ENCODE data around the gene CYSTM1.
A peak's percentile ranks its signal among the peaks of the same experiment; 100 is the strongest.
"Not testable (repeated sequence)": the region's sequence is repeated elsewhere in the genome, so short reads cannot be mapped to it uniquely, and the experiment has no call there.

Gene CYSTM1

DNA sequence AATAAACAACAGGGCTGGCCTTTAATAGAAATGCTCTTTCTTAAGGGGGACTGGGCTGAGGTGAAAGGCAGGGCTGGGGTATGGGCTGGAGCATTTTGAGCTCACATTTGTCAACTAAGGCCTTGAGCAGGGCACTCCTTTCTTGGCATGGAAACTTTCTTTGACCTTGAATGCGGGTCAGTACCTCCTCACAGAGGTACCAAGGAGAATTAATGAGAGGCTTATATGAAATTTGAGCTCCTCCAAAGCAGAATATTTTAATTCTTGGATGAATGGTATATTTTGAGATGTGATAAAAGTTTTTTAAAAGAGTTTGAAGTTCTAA lies 3.1 kb downstream of the CYSTM1 start:
- no peak for DNase-seq (ENCODE audit: low spot score)

DNA sequence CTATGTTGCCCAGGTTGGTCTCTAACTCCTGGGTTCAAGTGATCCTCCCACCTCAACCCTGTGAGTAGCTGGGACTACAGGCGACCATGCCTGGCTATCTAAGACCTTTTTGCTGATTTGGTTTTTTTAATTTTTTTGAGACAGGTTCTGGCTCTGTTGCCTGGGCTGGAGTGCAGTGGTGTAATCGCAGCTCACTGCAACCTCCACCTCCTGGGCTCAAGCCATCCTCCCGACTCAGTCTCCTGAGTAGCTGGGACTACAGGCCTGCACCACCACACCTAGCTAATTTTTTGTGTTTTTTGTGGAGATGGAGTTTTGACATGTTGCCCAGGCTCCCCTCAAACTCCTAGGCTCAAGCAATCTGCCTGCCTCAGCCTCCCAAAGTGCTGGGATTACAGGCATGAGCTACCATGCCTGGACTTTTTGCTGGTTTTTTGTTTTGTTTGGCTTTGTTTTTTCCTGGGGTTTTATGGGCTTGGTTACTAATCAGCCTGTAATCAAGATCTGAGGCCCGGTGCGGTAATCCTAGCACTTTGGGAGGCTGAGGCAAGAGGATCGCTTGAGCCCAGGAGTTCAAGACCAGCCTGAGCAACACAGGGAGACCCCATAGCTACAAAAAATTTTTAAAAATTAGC lies 3.6 kb downstream of the CYSTM1 start:
- no peak for DNase-seq (ENCODE audit: low spot score)

DNA sequence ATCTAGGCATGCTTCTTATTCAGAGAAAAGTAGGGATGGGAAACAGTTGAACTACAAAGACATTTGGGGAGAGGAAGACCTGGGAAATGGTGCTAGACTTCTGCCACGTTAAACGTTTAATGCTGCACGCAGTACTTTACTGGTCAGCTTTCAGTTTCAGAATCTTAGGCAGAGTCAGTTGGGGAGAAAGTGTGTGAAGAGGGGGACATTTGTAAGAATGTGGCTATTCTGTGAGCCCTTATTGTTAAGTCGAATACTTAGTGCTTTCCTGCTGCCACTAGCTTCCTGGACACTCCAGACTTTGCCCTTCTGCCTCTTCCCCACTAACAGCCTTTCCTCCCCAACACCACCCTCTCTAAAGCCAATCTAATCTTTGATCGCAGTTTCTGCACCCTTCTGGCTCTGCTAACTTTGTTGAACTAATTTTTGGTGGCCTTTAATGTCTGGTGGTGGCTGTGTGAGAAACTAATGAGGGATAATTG lies 6.1 kb downstream of the CYSTM1 start:
- DNase-seq (ENCODE audit: low spot score): no peak

DNA sequence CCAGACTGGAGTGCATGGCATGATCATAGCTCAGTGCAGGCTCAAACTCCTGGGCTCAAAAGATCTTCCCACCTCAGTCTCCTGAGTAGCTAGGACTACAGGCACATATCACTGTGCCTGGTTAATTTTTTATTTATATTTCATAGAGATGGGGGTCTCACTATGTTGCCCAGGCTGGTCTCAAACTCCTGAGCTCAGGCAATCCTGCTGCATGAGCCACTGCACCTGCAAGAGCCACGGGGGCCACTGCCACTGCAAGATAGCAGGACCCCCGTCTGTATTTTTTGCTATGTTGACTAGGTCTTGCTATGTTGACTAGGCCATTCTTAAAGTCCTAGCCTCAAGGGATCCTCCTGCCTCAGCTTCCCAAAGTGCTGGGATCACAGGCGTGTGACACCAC lies 6.5 kb downstream of the CYSTM1 start:
- no peak for DNase-seq (ENCODE audit: low spot score)

DNA sequence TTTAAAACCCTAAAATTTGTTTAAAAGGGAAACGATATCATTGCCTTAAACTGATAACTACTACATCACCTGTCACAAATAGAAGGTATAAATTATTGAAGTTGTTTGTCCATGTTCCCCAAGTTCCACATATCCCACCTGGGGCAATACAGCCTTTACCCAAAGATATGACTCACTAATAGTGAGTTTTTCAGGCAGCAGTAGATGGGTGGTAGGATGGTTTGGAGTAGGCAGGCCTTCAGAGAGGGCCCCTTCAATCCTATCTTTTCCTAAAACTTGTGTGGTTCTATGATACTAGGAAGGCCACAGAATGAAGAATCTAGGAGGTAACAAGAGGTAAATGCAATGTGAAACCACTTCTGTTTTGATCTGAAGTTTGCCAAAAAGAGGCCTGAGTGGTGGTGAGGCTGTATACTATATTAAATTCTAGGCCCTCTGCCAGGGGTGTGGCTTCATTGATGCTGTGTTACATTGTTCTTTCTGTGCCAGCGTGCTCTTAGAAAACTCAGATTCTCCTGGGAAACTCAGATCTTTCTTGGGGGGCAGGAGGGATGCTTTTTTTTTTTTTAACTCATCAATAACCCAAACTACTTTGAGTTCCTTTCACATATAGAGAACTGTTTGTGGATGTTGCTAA lies 7.2 kb downstream of the CYSTM1 start:
- DNase-seq (ENCODE audit: low spot score): peak; percentile 48

DNA sequence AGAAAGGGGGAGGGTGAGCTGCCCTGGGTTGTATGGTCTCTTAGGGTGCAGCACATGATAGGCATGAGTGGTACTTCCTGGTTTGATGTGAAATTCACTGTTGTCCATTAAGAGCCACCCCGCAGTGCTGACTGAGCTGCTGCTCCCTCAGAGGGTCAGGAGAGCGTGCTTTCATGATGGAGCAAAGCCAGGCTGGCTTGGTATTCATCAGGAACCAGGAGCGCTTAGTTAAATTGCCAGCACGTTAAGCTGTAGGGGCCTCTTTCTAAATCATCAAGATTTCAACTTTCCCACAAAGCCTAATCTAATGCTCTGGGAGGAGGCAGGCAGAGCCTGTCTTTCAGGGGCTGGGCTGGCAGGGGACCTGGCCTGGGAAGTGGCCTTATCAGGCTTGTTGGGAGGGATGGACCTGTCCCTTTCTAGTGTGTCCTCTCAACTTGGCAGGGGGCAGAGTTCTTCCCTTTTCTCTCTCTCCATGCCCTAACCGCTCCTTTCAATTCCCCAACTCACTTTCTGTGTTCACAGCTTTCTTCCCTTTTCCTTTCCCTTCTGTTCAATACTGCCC lies 7.9 kb downstream of the CYSTM1 start:
- DNase-seq (ENCODE audit: low spot score): peak; percentile 40

DNA sequence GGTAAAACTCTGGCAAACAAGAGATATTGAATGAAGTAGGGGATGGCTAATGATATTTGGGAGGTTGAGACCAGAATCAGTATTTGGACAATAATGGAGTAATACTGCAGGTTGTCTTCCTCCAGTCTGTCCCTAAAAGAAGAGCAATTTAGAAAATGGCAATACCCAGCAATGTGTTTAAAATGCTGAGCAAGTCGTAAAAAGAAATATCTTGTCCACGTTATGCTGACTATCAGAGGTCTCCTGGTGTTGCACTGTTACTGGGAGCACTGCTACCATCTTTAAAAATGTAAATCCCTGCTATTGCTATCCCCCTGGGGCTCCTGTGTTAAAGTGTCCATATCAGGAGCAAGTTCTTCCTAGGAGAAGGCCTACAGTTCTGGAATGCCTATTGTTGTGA lies 10.4 kb downstream of the CYSTM1 start:
- no peak for DNase-seq (ENCODE audit: low spot score)

DNA sequence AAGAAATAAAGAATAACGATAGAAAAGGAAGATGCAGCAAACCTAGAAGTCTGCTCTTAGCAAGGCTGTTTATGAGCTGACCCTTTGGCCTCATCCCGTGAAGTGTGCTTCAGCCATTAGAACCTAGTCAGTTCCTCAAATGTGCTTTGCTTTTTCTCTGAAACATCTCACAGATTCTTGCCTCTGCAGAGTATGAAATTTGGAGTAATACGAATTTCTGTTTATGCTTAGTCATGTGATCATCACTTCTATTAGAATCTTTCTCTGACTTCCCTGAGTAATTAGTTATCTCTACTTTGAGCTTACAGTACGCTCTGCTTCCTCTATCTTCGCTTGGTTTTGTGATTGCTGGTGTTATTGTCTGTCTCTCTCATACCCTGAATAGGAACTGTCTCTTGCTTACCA lies 11.3 kb downstream of the CYSTM1 start:
- DNase-seq (ENCODE audit: low spot score): no peak

DNA sequence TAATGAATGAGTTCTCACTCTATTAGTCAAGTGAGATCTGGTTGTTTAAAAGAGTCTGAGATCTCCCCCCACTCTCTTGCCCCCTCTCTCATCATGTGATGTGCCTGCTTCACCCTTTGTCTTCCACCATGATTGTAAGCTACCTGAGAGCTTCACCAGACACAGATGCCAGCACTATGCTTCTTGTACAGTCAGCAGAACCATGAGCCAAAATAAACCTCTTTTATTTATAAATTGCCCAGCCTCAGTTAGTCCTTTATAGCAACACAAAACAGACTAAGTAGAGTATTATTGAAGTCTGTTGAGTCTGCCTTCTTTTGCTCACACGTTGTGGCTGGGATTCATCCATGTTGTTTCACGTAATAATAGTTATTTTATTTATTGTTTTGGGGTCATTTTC lies 14.3 kb downstream of the CYSTM1 start:
- DNase-seq (ENCODE audit: low spot score): no peak

DNA sequence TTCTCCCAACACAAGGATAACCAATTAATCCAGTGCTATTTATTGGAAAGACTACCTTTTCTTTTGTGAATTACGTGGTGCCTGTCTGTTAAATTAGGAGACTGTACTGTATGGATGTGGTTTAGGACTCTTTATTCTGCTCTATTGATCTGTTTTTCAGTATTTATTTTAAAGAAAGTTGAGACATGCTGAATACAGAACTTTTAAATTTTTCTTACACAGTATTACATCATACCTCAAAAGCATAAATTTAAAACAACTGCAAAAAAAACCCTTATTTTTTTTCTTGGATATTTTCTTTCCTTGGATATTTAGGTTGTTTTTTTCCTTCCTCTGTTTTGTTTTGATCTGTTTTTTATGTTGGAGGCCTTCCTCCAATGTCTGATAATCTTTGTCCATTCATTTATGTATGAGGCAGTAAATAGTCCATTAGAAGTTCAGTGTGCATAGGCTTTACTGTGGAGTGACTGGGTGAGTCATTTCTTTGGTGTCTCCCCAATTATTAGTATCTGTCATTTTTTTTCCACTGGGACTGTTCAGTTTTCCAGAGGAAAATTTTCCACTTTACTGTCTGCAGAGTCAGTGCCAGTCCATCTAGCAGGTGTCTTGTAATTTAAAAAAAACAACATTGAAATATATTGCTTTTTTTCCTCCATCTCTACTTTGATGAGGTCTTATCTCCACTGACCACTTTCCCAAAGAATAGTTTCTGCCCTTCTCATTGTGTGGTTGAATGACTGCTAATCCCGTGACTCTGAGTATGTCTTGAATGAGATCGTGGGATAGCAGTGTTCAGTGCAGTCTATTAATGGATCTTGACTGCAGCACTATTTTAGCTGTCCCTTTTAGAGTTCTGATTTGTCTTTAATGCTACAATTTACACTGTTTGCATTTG lies 15.2 kb downstream of the CYSTM1 start:
- DNase-seq (ENCODE audit: low spot score): peak; percentile 56

DNA sequence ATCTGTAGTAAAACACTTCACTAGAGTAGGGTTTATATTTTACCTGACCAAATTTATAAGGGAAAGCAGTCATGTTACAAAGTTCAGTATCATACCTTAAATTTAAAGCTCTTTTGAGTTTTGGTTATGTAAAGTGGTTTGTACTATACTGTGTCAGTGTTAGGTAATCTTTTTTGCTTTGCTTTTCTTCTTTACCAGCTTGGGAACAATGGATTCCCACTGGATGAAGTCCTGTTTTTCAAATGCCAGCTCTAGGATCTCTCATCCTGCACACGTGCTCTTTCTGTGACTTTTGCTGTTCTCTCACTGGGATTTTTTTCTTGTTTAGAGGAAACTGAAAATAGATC lies 15.9 kb downstream of the CYSTM1 start:
- no peak for DNase-seq (ENCODE audit: low spot score)

DNA sequence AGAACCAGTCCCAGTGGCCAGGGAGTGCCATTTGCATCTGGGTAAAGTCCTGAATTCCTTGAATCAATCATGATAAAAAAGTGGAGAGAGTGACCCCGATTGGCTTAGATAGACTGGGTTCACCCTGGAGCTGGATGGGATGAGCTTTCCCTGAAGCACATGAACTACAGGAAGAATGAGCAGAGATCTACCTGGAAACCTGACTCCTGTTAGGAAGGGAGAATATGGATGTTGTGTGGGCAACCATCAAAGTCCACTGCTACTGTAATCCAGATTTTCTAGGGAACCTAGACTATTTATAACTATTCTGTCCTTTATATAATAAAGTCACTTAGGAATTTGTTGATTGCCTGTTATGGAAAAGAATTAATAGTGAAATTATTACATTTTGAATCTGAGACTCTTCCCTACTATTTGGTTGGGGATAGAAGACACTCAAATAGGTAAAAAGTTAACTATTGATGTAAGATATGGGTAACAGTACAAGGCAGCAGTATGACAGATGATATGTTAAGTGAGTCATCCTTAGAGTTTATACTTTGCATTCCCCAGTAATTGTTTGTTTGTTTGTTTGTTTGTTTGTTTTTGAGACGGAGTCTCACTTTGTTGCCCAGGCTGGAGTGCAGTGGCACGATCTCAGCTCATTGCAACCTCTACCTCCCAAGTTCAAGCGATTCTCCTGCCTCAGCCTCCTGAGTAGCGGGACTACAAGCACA lies 17.9 kb downstream of the CYSTM1 start:
- no peak for DNase-seq (ENCODE audit: low spot score)

DNA sequence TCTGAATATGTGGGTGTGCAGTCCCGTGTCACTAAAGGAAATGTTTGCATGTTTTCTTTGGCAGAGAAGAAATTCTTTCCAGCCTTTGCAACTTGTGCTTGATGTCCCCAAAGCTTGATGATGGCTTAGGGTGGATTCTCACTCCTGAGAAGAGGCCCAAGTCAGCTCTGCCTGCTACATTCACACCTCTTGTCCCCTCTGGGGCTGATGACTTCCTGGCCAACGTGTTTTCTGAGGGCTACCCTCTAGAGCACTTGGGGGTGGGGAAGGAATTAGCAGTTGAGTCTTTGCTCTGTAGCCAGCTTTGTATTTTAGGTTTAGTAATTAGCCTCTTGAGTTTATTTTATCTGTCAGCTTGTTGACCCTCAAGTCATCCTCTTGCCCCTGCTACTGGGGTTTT lies 19.7 kb downstream of the CYSTM1 start:
- DNase-seq (ENCODE audit: low spot score): no peak

DNA sequence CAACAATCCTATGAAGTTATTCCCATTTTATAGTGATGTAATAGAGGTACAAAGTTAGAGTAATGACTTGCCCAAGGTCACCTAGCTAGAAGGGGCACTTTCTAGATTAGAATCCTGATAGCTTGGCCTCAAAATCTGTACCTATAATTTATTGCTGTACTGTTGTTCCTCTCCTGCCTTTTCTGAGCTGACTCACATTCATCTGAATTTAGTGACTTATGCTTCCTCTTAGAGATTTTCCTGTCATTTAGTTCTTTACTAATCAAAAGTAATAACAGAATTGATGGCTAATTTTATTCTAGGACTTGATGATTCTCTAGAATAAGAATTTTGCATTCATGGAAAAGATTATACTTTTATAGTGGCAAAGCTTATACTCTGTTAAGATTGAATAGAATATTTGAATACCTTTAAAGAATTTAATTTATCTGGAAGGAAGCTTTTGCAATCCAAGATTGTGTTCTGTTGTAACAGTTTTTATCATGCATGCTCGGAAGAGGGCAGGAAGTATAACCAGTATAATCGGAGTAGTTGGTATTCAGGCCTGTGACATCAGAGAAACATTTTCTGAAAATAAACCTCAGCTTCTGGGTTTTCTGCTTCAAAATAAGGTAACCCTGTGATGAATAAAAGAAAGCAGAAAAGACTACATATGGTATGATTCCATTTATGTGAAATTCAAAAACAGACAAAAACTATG lies 21.3 kb downstream of the CYSTM1 start:
- no peak for DNase-seq (ENCODE audit: low spot score)

DNA sequence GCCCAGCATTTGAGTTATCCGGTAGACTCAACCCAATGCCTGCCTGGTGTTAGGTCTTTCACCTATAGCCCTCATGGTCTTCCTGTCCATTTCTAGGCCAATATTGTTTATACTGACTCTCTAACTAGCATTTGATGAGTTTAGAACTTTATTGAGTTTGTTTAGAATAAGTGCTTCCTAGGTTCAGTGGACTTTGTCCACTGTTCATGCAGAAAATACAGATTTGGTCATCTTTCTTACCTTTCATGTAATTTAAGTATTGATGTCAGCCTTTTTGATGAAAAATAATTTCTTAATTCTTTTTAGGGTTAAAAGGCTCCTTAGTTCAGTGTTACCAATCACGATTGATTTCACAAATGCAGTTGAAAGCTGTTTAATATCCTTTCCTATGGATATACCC lies 22.0 kb downstream of the CYSTM1 start:
- DNase-seq (ENCODE audit: low spot score): no peak

DNA sequence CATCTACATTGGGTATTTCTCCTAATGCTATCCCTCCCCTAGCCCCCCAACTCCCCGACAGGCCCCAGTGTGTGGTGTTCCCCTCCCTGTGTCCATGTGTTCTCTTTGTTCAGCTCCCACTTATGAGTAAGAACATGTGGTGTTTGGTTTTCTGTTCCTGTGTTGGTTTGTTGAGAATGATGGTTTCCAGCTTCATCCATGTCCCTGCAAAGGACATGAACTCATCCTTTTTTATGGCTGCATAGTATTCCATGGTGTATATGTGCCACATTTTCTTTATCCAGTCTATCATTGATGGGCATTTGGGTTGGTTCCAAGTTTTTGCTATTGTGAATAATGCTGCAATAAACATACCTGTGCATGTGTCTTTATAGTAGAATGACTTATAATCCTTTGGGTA lies 23.9 kb downstream of the CYSTM1 start:
- DNase-seq (ENCODE audit: low spot score): not testable (repeated sequence)

DNA sequence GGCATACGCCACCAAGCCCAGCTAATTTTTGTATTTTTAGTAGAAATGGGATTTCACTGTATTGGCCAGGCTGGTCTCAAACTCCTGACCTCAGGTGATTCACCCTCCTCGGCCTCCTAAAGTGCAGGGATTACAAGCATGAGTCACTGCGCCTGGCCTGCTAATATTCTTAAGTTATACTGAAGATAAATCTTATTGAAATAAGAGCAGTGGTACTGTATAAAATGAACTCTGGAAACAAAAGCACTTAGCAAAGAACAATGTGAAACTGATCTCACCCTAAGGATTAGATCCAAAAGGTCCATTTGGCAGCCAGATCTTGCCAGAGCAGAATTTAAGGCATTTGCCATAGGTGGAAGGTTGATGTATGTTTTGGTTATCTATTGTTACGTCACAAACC lies 27.1 kb downstream of the CYSTM1 start:
- DNase-seq (ENCODE audit: low spot score): no peak

DNA sequence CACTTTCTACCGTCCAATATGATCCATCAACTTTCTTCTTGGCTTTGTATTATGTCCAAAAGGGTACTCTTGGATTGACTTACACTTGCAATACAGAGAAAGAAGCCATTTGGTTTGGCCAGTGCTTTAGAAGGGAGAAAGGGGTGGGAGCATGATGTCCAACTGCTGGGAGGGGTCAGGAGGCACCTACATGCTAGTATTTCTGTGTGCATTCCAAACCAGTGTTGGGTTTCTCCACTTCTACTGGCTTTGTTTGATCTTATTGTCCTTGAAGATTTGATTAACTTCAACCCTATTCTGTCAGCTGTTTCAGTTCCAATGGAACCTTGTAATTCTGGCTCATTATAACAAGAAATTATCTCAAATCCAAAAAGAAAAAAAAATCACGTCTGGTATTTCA lies 27.6 kb downstream of the CYSTM1 start:
- no peak for DNase-seq (ENCODE audit: low spot score)

DNA sequence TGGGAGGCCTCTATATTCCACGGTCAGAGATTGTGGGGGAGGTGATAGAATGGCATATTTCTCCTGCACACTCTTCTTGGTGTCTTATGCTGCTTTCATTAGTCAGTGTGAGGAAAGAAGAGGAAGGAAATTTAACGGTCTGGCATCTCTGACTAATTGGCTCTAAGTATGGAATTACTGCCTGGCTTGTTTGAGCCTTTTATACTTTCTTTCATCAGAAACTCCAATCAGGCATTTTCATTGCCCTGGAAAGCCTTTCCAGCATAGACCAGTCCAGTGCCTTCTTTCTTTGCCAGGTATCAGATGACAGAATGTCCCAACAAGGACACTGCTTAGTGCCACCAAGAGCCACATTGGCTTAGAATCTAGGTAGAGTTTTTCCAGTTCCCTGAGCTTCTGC lies 30.2 kb downstream of the CYSTM1 start:
- DNase-seq (ENCODE audit: low spot score): peak; percentile 58

DNA sequence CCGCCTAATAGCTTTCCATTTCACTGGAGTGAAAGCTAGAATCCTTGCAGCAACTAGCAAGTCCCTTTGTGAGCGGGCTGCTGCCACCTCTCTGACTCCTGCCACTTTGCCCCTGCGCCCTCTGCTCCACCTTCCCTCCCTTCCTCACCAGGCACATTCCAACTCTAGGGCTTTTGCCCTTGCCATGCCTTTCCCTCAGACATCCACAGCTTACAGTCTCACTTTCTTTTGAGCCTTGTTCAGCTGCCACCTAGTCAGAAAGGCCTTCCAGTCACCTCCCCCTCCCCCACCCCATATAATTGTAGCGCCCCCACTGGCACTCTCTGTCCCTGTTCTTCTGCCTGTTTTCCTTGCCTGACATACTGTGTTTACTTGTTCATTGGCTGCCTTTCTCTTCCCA lies 31.0 kb downstream of the CYSTM1 start:
- no peak for DNase-seq (ENCODE audit: low spot score)

DNA sequence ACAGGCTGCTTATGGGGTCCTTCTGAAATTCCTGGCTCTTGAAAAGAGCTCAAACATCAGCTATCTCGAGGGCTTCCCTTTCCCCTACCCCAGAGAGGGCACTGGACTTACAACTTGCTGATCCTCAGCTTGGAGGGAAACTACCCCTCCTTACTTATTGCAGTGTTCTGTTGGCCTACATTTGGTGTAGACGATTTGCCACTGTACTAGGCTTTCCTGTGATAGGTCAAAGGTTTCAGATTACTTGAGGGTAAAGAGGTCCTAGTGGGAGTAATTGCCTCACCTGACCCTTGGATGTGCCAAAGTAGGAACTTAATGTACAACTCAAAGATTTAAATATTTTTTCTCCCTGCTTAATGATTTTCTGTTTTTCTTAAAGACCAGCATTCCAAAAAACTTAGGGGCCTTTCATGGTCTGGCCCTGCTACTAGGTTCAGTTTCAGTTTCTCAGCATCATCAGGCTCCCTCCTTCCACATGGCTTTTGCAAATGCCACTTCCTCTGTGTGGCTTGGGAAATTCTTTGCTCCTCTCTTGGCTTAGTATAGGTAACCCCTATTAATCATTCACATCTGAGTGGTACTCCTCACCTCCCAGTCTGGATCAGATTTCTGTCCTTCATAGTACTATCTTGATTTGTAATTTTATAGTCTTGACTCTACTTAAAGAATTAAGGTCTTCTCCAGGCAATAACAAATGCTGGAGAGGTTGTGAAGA lies 32.4 kb downstream of the CYSTM1 start:
- no peak for DNase-seq (ENCODE audit: low spot score)

All from GM03348 (cell line).